HepG2 (cell line): ENCODE measurements around the gene PLCB1. TPM values are rescaled to one million over a fixed set of nuclear protein-coding genes. Genes with fewer than 3 reads are reported as not detected.

Experiments used
- ATAC-seq: fragments of 200-7000 bp; cut with Tn5 transposase; 3 replicates; pipeline ENCODE4 v1.9.1; 2020; ENCODE audit warnings: mild to moderate bottlenecking, moderate library complexity
- BruUV-seq: library from RNA; stranded (reverse); fragments of 400-500 nt; replicated peaks from 2 replicates; lab custom pipeline; 2021; lab: Mats Ljungman, UMichigan
- CTCF ChIA-PET: fragments of 300-600 bp; formaldehyde crosslinking; extraction: SDS; loops from one replicate; lab custom pipeline; 2021; ENCODE audit warnings: low total read pairs, inconsistent platforms, low intra/inter-chr PET ratio; lab: Yijun Ruan, JAX
- POLR2A ChIA-PET: fragments of 350-600 bp; sonication (Branson Sonifier 250); formaldehyde crosslinking; loops from one replicate; lab custom pipeline; 2020; ENCODE audit warnings: antibody characterized with exemption, inconsistent platforms; lab: Yijun Ruan, JAX
- DNase-seq: peaks from one replicate; pipeline ENCODE4 v3.0.0-alpha.2; 2015; ENCODE audit warnings: low spot score
- FAIRE-seq: peaks from 3 replicates; lab custom pipeline; 2011; peaks lifted over from hg19 to GRCh38; lab: Jason Lieb, UNC
- H2AFZ ChIP-seq: one replicate; pipeline ENCODE4 v1.6.1; 2011; ENCODE audit warnings: low read length, inconsistent platforms
- H3K27ac ChIP-seq: fragments of 300-600 bp; 3 replicates; pipeline ENCODE4 v1.8.0; 2011; ENCODE audit warnings: mixed run types, mild to moderate bottlenecking, mixed read lengths, low read length, inconsistent platforms; ENCODE audit not compliant: insufficient read depth; ENCODE audit errors: extremely low read length
- H3K27me3 ChIP-seq, 2 experiments: fragments of 200-600 bp in 1 of 2; 2 replicates in 1 of 2; 3 replicates in 1 of 2; pipeline versions ENCODE4 v1.6.0 to v1.8.0; 2011; ENCODE audit warnings: low read length in 2 of 2, mild to moderate bottlenecking in 2 of 2, moderate library complexity in 2 of 2, inconsistent platforms in 1 of 2; ENCODE audit not compliant: insufficient read depth in 2 of 2, control insufficient read depth in 1 of 2
- H3K36me3 ChIP-seq, 2 experiments: fragments of 200-600 bp in 1 of 2; replicated peaks in 1 of 2; 2 replicates in 1 of 2; 3 replicates in 1 of 2; pipeline versions ENCODE4 v1.5.1 to v1.8.0; 2011; ENCODE audit warnings: low read length in 2 of 2, inconsistent platforms in 1 of 2; ENCODE audit not compliant: insufficient read depth in 2 of 2, control insufficient read depth in 1 of 2
- H3K4me1 ChIP-seq: 2 replicates; pipeline ENCODE4 v1.5.1; 2012; ENCODE audit warnings: low read length, inconsistent platforms; ENCODE audit not compliant: insufficient read depth
- H3K4me2 ChIP-seq: 2 replicates; pipeline ENCODE4 v1.6.0; 2011; ENCODE audit warnings: low read depth, low read length, inconsistent platforms
- H3K4me3 ChIP-seq, 3 experiments: fragments of 200-600 bp in 1 of 3; sonication (generic), shearing (Covaris generic) in 1 of 3; replicated peaks in 1 of 3; 2 replicates each; pipeline ENCODE4 v1.5.1; 2011 to 2016; ENCODE audit warnings: low read length in 3 of 3, inconsistent platforms in 2 of 3, low read depth in 2 of 3, mild to moderate bottlenecking in 2 of 3, control low read depth in 1 of 3, mixed read lengths in 1 of 3; ENCODE audit not compliant: insufficient read depth in 1 of 3
- H3K79me2 ChIP-seq: one replicate; pipeline ENCODE4 v1.6.1; 2011; ENCODE audit warnings: low read length, inconsistent platforms; ENCODE audit not compliant: insufficient read depth
- H3K9ac ChIP-seq: 2 replicates; pipeline ENCODE4 v1.6.0; 2011; ENCODE audit warnings: mild to moderate bottlenecking, low read depth, low read length, inconsistent platforms; ENCODE audit not compliant: insufficient read depth
- H3K9me3 ChIP-seq: 2 replicates; pipeline ENCODE4 v1.5.1; 2012; ENCODE audit warnings: mild to moderate bottlenecking, low read length
- H4K20me1 ChIP-seq: 2 replicates; pipeline ENCODE4 v1.6.0; 2011; ENCODE audit warnings: inconsistent platforms, mild to moderate bottlenecking, low read length, moderate library complexity; ENCODE audit not compliant: insufficient read depth
- AHDC1 ChIP-seq: sonication (generic); formaldehyde crosslinking; IDR thresholded peaks from 2 replicates; pipeline ENCODE4 v1.5.1; 2020; ENCODE audit warnings: mild to moderate bottlenecking, missing genetic modification reagents, borderline replicate concordance
- DNMT3B ChIP-seq: conservative IDR thresholded peaks from 2 replicates; pipeline ENCODE4 v1.6.1; 2016; ENCODE audit warnings: missing biosample characterization, control low read depth
- TBX2 ChIP-seq: sonication (generic); formaldehyde crosslinking; IDR thresholded peaks from 2 replicates; pipeline ENCODE4 v1.5.0; 2020; ENCODE audit warnings: missing genetic modification reagents, mild to moderate bottlenecking, borderline replicate concordance
- TMF1 ChIP-seq: sonication (generic); formaldehyde crosslinking; IDR thresholded peaks from 2 replicates; pipeline ENCODE4 v1.8.1; 2022; ENCODE audit warnings: low read depth, missing genetic modification reagents
- TOPORS ChIP-seq: sonication (generic); formaldehyde crosslinking; IDR thresholded peaks from 2 replicates; pipeline ENCODE4 v1.8.0; 2023; ENCODE audit warnings: mild to moderate bottlenecking, missing genetic modification reagents
- ZBTB39 ChIP-seq: sonication (generic); formaldehyde crosslinking; IDR thresholded peaks from 2 replicates; pipeline ENCODE4 v1.5.0; 2020; ENCODE audit warnings: missing genetic modification reagents
- ZNF383 ChIP-seq: sonication (generic); formaldehyde crosslinking; IDR thresholded peaks from 2 replicates; pipeline ENCODE4 v1.4.0; 2020; ENCODE audit warnings: missing genetic modification reagents, mild to moderate bottlenecking, borderline replicate concordance
- ZNF878 ChIP-seq: sonication (generic); formaldehyde crosslinking; IDR thresholded peaks from 2 replicates; pipeline ENCODE4 v1.8.1; 2023; ENCODE audit warnings: mild to moderate bottlenecking, missing genetic modification reagents, moderate library complexity
- WGBS: methylation state at CpG from one replicate; pipeline ENCODE4 v1.1.6; 2017; ENCODE audit warnings: low lambda C conversion rate; 5-methylcytosine and 5-hydroxymethylcytosine counted together
- in situ Hi-C: cut with HindIII; loops from 2 replicates; pipeline ENCODE4 v1.10.0; 2017; ENCODE audit warnings: low pct_unique_long_range_greater_than_20kb; ENCODE audit not compliant: extremely low pct_ligation_motif_present
- intact Hi-C: fragments of 100-400 bp; cut with micrococcal nuclease; formaldehyde crosslinking; loops from one replicate; pipeline ENCODE4 v1.10.0; 2022; ENCODE audit not compliant: unreplicated experiment
- polyA plus RNA-seq, 8 experiments: library from polyadenylated mRNA; depleted of rRNA in 3 of 8; stranded (reverse) in 7 of 8; unstranded in 1 of 8; fragments of >200 nt; fragmentation: Illumina TruSeq in 4 of 8; extraction: Trizol in 4 of 8; gene quantifications; 2 replicates each; pipeline versions ENCODE4 v1.2.1 to v1.2.3, GENCODE V29; 2011 to 2016; ENCODE audit warnings: low read depth in 4 of 8, missing spikeins in 1 of 8, mixed read lengths in 1 of 8; ENCODE audit not compliant: insufficient read depth in 1 of 8
- total RNA-seq, 5 experiments: library from RNA; depleted of rRNA; stranded (reverse); fragments of >200 nt; fragmentation: Illumina TruSeq; extraction: Trizol; gene quantifications; 2 replicates each; pipeline ENCODE4 v1.2.3, GENCODE V29; 2016; ENCODE audit warnings: low read depth in 1 of 5

PLCB1 gene
- total and polyA plus RNA-seq, 2 of the 13 experiments (the other 11 are each of a cell fraction or from before 2014, with no cell fraction given) = 42.4 to 55.9 TPM

GRCh38 chr20:8242827-8243724 lies 111.0 kb downstream of the PLCB1 start:
- WGBS = 93% methylated on average over 7 of the region's 7 CpGs
- no peak for TF ChIP-seq TMF1 (CRISPR knock-in tag)
- no peak for TF ChIP-seq TOPORS (CRISPR knock-in tag)
- TF ChIP-seq AHDC1 (CRISPR knock-in tag) = no peak
- TF ChIP-seq ZNF878 = 0 out of 2 replicates have a peak, but pooled peaks have one; percentile 67
- TF ChIP-seq TBX2 (CRISPR knock-in tag) = no peak
- TF ChIP-seq ZNF383 (CRISPR knock-in tag) = 0 out of 2 replicates have a peak, but pooled peaks have one; percentile 29
- no peak for TF ChIP-seq DNMT3B (CRISPR knock-in tag)
- no peak for TF ChIP-seq ZBTB39 (CRISPR knock-in tag)
- ChIA-PET CTCF (no interaction called here), POLR2A (no interaction called here)
- BruUV-seq = no TSS peak
- Histone ChIP-seq H3K9ac (no peak overlapping the region), H2AFZ (no peak overlapping the region), H3K9me3 (no peaks in the 10 kb centered on the region), H3K27ac (no peak overlapping the region), H3K4me1 (peaks cover 30% of the 10 kb centered on the region), H3K4me3 (no peak overlapping the region), H4K20me1 (no peaks in the 10 kb centered on the region), H3K4me2 (no peak overlapping the region), H3K27me3 (no peaks in the 10 kb centered on the region), H3K79me2 (peaks cover 20% of the 10 kb centered on the region), H3K36me3 (peaks cover 3 to 8% of the 10 kb centered on the region in 2 experiments; a peak in 3 of 5 replicates)
- intact Hi-C loops = loop anchor here (10.0 kb wide), 1 partner anchor 292 kb away; no protein-coding TSS in a partner anchor
- ATAC-seq (no peak), DNase-seq (no peak), FAIRE-seq (no peak)
- in situ Hi-C loops = loop anchor here (10.0 kb wide), 1 partner anchor 108 kb away; the partner anchor contains the start of gene PLCB1
